HG02938 (cell line): ENCODE data around the gene MYOM1.
A peak's percentile ranks its signal among the peaks of the same experiment; 100 is the strongest.

ENCODE experiments used
- ATAC-seq: cut with Tn5 transposase; IDR thresholded peaks from one replicate; pipeline ENCODE4 v1.9.1; 2021; ENCODE audit warnings: mild to moderate bottlenecking, moderate library complexity; ENCODE audit not compliant: unreplicated experiment

Gene MYOM1

DNA sequence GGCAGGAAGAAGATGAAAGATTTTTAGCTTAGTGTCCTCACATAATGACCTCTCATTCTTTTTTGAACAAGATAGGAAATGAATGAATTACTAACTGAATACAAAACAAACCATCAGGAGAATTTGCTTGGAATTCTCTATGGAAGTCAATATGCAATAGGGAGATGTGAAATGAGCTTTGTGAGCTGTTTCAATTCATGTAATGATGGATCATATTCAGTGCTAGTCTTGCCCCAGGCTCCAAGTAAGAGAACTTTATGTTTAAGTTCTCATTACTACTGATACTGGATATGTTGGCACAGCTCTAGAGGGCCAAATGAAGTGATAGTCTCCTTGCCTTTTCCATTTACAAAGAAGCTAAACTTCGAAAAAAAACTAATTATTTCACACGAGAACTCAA is 29.2 kb downstream of the MYOM1 start:
- no peak for ATAC-seq

DNA sequence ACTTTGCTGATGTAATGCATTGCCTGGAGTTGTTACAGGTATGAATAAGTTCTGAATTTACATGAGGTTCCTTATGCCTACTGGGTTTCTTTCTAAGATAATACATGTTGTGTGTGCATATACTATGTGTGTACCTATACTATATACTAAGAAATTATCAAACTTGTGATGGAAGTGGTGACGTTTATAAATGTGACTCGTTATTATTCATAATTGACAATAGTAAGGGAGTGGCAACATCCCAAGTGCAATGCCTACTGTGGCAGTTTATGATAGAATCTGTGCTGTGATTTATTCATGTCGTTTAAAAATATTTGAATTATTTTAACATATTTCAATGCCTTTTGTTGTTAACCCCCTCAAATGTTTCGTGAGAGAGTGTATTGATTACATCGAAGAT is 29.9 kb downstream of the MYOM1 start:
- ATAC-seq: no peak

DNA sequence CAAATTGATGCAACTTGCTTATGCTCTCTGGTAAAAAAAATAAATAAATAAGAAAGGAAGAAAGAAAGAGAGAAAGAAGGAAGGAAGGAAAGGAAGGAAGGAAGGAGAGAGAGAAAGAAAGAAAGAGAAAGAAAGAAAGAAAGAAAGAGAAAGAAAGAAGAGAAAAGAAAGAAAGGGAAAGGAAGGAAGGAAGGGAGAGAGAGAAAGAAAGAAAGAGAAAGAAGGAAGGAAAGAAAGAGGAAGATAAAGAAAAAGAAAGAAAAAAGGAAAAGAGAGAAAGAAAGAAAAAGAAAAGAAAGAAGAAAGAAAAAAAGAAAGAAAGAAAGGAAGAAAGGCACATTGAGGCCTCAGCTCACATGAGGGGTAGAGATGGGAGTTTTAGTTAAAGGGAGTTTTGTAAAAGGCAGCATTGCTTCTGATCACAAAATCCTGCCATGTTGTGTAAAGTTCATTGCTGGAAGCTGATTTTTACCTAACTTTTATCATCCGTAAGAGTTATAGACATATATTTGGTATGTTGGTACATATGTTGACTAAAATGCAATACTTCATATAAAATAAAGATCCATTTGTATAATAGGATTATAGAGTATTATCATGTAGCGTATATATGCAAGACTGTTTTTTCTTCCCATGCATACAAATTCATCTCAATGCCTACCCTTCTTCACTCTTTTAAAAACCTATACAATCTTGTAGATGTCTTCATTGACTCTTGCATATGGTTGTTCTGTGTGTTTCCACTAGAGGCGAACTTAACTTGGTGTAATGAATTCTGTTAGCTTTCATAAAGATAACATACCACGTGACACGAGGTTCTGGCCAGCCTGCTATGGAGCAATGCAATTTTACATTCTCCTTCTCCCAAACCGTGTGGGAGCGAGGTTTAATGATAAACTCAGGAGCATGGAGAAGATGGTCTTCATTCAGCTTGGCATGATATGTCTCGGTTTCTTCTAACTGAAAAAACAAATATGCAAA is 32.8 kb downstream of the MYOM1 start:
- no peak for ATAC-seq

DNA sequence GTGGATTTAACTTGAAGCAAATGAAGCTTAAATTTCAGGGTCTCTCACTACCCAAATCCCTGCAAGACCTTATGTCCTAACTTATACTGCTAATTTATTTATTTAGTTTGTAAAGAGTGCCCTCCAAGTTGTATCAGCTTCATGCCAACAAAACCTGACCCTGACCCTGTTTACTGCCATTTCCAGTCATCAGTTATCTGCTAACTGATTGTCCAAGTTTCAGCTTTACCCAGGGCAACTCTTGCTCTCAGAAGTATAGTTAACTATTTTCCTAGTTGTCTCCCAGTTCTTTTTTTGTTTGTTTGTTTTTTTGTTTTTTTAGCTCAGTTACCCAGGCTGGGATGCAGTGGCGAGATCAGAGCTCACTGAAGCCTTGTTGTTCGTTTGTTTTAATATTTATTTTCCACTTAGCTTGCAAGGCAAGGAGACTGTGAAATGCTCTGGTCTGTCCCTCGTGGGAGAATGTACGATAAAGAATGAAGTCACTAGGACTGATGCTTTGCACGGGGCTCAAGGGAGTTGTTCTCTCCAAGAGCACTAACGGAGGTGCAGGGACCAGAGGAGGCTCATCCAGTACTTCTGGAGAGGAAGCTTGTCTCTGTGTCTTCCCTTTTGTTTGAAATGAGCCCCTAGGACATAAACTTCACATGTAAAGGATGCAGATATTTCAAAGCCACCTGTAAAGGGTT is 35.3 kb downstream of the MYOM1 start:
- ATAC-seq: no peak

DNA sequence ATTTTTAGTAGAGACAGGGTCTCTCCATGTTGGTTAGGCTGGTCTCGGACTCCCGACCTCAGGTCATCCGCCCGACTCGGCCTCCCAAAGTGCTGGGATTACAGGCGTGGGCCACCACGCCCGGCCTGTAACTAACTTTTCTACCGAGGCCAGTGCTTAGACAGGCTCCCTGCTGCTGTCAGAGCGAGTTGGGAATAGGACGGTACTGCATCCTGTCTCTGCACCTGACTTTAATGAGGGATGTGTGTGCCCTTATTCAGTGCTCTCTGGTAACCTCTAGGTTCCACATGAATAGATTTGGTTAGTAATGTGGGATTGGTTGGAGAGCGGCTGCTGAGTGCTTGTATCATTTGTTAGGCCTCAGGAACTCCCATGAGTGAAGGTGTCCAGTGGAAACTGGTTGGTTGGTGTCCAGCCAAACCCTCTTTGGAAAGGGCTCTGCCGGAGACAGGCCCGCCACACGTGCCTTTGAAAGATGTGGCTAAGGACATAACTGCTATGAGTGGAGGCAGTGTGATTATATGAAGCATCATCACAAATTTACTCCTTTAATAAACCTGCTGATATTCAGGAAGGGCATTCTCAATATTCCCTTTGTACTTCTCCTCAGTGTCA is 36.6 kb downstream of the MYOM1 start:
- ATAC-seq: no peak

DNA sequence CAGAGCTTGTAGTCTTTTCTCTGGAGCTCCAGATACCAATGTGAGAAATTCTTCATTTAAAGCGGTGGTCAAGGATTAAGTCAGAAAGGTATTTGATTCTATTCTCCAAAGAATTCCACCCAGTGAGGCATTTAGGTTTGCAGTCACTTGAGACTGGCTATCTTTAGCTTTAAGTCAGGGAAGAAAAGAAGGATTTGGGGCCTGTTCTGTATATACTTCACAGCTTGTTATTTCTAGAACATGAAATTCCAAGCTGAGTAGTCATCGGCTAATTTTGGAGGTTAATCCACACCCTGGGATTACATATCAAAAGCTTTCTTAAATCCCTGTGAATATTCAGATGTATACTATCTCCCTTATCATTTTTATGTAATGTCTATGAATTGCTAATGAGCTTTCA is 39.4 kb downstream of the MYOM1 start:
- ATAC-seq: no peak

DNA sequence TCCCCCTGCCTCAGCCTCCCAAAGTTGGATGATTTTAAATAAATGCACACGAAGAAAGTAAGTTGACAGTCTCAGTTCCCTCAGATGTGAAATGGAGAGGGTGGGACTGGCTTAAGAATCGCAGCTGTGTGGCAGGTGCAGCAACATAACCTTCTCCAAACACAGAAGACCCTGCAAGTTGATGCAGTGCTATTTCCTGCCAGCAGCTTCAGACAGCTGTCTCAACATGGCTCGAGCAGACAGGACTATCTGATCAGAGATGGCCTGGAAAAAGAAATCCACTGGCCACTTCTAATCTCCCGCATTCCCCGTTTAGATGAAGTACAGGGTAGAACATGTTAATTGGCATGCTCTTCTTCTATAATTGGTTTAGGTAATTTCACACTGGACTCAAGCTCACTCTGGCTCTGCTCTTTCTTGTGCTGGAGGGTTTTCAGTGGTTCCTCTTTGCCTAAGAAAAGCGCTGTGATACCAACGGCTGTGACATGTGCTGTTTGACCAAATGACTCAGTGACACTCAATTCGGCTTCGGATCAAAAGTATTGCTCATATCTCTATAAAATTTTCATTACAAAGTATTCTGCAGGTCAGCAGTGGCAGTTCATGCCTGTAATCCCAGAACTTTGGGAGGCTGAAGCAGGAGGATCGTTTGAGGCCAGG is 40.2 kb downstream of the MYOM1 start:
- peak; percentile 35 for ATAC-seq

DNA sequence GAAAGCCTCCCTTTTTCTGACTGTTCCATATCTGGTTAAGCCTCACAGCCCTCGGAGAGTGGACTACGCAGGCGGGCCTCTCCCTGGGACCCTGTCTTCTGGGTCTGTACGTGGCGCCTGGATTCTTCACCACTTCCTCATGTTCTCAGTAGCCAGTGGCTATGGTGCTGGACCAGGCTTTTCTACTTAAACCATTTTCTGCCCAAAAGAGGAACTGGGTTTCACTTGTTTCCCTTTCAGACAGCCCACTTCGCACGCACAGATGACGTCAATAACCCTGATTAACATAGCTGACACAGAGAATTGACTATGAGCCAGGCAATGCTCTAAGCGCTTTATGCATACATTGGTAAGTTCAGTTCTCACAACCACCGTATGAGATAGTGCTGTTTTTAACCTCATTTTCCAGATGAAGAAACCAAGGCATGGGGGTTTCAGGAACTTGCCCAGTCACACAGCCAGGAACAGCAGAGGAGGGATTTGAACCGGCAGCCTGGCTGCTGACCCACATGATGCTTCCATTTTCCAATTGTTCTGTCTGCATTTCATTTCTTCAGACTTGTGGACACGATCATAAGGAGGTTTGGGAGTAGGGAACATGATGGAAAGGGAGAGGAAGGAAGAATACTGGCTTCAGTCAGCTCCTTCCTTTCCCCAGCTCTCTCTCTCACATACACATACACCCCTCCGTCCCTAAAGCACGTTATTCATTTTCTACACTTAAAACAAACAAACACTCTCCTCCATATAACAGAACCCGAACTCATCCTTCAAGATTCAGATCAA is 41.7 kb downstream of the MYOM1 start:
- ATAC-seq: peak; percentile 84

DNA sequence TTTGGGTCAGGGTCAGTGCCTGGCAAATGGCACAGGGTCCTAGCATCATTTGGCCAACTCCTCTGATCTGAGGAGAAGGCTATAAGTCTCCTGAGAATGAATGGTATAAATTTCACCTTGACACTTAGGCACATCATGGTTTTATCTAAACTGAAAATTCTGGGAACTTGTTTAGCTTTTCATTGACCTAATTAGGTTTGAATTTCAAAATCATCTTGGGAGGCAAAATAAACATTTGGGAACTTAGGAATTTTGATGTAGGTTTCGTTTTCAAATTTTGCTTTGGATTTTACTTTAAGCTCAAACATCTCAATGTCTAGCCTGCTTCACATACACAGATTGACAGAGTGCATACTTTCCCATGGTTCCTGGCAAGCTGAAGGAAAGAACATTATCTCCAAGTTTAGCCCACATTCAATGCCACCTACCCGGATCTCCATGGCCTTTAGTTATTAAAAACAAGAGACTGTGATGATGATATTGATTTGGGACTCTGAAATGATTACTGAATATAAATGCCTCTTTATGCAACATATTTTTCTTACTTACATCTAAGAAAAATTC is 44.5 kb downstream of the MYOM1 start:
- ATAC-seq: no peak

DNA sequence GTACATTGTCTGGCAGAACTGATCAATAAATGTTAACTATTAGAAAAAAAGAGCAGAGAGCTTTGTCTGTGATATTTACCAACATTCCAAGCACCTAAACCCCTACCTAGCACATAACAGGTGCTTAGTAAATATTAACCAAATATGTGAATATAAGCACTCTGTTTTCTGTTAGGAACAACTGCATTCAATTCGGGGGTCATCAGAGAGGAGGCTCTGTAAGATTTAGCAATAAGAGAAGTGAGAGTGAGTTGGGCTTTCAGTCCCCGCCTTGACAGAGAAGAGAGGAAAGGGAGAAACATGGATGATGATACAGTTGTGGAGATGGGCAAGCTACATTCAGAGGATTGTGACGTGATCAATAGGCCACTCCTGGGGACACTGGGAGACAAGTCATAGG is 47.7 kb downstream of the MYOM1 start:
- ATAC-seq: no peak

DNA sequence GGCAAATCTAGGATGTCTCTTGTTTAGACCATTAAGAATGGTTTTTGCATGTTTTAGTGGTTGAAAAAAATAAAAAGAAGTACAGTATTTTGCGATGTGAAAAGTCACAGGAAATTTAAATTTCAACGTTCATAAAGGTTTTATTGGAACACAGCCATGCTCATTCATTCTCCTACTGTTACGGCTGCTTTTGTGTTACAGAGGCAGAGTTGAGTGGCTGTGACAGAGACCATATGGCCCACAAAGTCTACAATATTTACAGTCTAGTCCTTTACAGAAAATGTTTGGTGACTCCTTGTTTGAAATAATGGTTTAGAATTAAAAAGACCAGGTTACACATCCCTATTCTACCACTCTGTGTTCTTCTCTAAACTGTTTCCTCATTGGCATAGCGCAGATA is 48.1 kb downstream of the MYOM1 start:
- ATAC-seq: no peak

DNA sequence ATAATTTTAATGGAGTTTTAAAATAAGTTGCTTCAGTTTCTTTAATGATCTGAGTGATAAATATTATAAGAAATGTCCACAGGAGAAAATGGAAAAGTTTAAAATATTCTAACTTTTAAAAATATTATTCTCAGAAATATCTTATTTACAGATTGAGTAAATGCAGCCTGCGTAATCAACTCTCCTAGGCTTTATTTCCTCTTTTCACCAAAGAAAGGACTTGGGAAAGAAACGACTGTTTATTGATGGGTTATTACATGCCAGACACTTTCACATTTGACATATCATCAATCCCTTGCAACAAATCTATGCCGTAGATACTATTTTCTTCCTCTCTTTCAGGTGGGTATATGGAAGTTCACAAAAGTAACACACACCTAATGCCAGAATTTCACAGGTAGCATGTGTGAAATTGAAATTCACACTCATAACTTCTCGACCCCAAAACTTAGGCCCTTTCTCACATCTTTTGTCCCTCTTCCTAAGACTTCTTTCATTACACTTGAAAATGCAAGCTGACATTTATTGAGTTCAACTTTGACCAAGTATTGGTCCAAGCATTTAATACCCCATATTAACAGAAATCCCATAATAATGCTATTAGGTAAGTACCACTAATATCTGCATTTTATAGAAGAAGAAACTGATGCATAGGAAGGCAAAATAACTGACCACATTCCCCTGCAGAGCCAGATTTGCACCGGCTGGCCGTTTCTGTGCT is 49.2 kb downstream of the MYOM1 start:
- no peak for ATAC-seq

DNA sequence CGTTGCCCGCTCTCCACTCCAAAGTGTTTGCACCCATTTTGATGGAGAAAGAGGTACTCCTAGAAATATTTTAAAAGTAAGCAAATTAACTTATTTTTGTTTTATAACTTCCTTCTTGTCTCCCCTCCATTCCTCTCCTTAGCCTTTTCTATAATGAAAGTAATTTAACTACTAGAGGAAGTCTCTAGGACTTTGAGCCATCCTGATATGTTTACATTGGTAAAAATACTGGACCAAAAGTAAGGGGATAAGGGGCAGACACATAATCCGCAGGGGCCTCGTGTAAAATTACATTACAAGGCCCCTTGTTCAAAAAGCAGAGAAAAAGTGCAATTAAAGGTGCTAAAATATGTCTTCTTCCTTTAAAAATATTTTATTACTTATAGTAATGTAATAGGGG is 55.4 kb downstream of the MYOM1 start:
- ATAC-seq: no peak

DNA sequence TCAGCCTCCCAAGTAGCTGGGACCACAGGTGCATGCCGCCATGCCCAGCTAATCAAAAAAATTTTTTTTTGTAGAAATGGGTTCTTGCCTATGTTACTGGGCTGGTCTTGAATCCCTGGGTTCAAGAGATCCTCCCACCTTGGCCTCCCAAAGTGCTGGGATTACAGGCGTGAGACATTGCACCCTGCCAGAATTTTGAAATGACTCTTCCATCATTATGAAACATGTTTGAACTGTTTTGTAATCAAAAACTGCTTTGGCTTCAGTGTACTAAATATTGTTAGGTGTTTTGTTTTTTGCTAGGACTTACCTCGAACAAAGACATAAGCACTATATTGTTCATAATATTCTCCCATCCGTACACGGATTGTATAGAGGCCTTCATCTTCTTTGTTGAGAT is 55.8 kb downstream of the MYOM1 start:
- no peak for ATAC-seq

DNA sequence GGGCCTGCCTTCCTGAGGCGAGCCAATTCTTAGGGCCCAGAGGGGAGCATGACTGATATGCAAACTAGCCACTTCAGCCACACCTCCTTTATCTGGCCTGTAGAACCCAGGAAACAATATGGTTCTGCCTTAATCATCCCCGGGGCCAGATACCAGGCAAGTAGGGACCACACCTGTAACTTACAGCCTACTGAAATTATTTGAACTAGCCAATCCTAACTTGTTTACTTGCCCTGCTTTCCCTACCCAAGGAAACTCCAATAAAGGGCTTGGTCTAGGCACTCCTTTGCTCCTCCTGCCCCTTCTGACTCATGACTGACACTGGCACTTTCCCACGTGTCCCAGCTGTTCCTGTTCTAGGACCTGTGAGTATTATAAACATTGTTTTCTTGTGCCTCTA is 57.6 kb downstream of the MYOM1 start:
- no peak for ATAC-seq

DNA sequence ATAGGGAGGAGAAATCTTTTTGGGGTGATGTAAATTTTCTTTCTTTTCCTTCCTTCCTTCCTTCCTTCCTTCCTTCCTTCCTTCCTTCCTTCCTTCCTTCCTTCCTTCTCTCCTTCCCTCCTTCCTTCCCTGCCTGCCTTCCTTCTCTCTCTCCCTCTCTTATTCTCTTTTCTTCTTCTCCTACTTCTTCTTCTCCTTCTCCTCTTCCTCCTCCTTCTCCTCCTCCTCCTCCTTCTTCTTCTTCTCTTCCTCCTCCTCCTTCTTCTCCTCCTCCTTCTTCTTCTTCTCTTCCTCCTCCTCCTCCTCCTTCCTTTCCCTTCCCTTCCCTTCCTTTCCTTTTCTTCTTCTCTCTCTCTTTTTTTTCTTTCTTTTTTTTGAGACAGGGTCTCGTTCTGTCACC is 59.9 kb downstream of the MYOM1 start:
- ATAC-seq: no peak

DNA sequence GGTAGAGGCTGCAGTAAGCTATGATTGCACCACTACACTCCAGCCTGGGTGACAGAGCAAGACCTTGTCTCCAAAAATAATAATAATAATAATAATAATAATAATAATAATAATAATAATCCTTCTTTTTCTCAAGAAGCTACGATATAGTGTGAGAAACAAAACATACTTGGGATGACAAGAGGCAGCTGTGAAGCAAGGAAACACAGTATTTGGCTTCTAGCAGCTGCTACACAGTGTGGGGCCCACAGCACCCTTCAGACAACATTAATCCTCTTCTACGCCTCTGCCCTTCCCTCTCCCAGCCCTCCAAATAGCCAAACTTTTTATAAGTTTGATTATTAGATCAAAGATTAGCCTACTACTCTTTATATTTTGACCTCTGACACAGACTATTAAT is 62.2 kb downstream of the MYOM1 start:
- no peak for ATAC-seq

DNA sequence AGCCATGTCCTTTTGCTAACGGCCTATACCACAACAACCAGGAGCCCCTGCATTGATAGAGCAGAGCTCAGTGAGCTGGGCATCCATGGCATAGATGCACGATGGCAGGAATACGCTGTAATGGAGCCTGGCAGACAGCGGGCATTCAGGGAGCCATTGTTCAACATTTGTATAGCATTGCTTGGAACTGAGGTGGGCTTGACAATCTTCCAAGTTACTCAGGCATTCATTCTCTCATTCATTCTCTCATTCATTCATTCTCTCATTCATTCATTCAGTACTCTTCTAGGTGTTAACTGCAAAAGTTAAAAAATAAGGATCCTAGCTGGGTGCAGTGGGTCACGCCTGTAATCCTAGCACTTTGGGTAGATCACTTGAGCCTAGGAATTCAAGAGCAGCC is 62.7 kb downstream of the MYOM1 start:
- no peak for ATAC-seq

DNA sequence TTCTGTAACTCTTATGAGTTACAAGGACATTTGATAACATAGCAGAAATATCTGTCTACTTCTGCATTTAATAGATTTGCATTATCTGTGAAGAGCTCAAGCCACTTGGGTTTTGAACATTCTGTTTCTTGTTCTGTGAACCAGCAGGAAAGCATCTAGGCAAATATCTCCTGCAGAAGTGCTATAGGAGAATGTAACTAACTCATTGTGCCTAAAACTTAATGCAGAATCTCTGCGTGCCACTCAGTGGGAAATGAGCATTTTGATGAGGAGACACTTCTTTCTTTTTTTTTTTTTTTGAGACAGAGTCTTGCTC is 63.5 kb downstream of the MYOM1 start:
- no peak for ATAC-seq

DNA sequence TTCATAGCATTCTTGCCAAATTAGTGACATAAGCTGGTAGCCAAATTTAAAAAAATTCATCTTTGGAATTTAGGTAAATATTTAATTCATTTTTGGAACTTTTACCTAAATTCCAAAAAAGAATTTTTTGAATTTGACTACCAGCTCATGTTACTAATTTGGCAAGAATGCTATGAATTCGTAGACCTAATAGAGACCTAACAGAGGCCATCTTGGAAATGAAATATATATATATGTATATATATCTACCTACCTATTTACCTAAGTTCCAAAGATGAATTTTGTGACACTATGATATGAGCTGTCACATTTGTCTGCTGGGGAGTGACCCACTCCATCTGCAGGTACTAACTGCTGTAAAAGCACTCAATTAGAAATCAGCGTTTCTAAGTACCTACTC is 65.6 kb downstream of the MYOM1 start:
- no peak for ATAC-seq
